ENCODE data around the gene F2. TPM values are rescaled to one million over a fixed set of nuclear protein-coding genes. Genes with fewer than 3 reads are reported as not detected.

The F2 gene
- total and polyA plus RNA-seq, 11 donors, result 0.08 to 0.18 (median 0.17) TPM; not detected in 8

- Histone ChIP-seq H3K9me3 (no peaks in the 10 kb centered on the region), H3K4me3 (no peak overlapping the region), H3K4me1 (no peaks in the 10 kb centered on the region), H3K36me3 (peaks cover 3 to 100% (median 99%) of the 10 kb centered on the region in 9 donors), H3K27me3 (no peaks in the 10 kb centered on the region), H3K27ac (no peak overlapping the region)
- DNase-seq, result no peak
- no peak for ATAC-seq
- no peak for TF ChIP-seq POLR2A (IDR thresholded peaks at IDR 0.05)
- TF ChIP-seq CTCF (IDR thresholded peaks at IDR 0.05), result no peak
- intact Hi-C loops (cut with DNase I), result no loop called here
These were observed 43.2 kb downstream of the F2 start for GRCh38 chr11:46762248-46762647.

GRCh38 chr11:46766656-46767055 lies 47.6 kb downstream of the F2 start:
- H3K36me3 ChIP-seq, result peaks cover 0 to 100% (median 99%) of the 10 kb centered on the region in 9 donors
- no peak overlapping the region for H3K27ac ChIP-seq
- H3K4me3 ChIP-seq, result no peak overlapping the region
- H3K27me3 ChIP-seq, result no peaks in the 10 kb centered on the region
- intact Hi-C loops (cut with DNase I), result no loop called here
- no peaks in the 10 kb centered on the region for H3K4me1 ChIP-seq
- no peak for TF ChIP-seq POLR2A (IDR thresholded peaks at IDR 0.05)
- TF ChIP-seq CTCF (IDR thresholded peaks at IDR 0.05), result no peak
- no peak for DNase-seq
- no peaks in the 10 kb centered on the region for H3K9me3 ChIP-seq
- no peak for ATAC-seq
- WGBS, 4 donors, result 93 to 95% (median 95%) methylated on average over 2 of the region's 2 CpGs

- ATAC-seq, result no peak
- intact Hi-C loops (cut with DNase I), result no loop called here
- TF ChIP-seq CTCF (IDR thresholded peaks at IDR 0.05), result no peak
- TF ChIP-seq POLR2A (IDR thresholded peaks at IDR 0.05), result no peak
- 89 to 97% (median 95%) methylated on average over 4 of the region's 4 CpGs for WGBS, 4 donors
- Histone ChIP-seq H3K27me3 (no peaks in the 10 kb centered on the region), H3K36me3 (peaks cover 0 to 97% (median 95%) of the 10 kb centered on the region in 9 donors), H3K4me1 (no peaks in the 10 kb centered on the region), H3K9me3 (no peaks in the 10 kb centered on the region), H3K4me3 (no peak overlapping the region), H3K27ac (no peak overlapping the region)
- no peak for DNase-seq
These were observed 50.7 kb downstream of the F2 start for GRCh38 chr11:46769636-46770221.

GRCh38 chr11:46776878-46777277 lies 57.9 kb downstream of the F2 start:
- DNase-seq (no peak), ATAC-seq (no peak)
- Histone ChIP-seq H3K36me3 (peaks cover 0 to 97% (median 92%) of the 10 kb centered on the region in 9 donors), H3K4me1 (no peaks in the 10 kb centered on the region), H3K27ac (no peak overlapping the region), H3K4me3 (no peak overlapping the region), H3K9me3 (no peaks in the 10 kb centered on the region), H3K27me3 (no peaks in the 10 kb centered on the region)
- WGBS, 4 donors, result 93 to 99% (median 97%) methylated on average over 2 of the region's 2 CpGs
- intact Hi-C loops (cut with DNase I), result loop anchor here in 1 of 10 donors (5.0 kb wide), 1 partner anchor 35 kb away; no protein-coding TSS in a partner anchor
- no peak for TF ChIP-seq POLR2A (IDR thresholded peaks at IDR 0.05)
- no peak for TF ChIP-seq CTCF (IDR thresholded peaks at IDR 0.05)

Measured in heart left ventricle (tissue), 16 donors.